ENCODE results near the gene SAMMSON. TPM values are rescaled to one million over a fixed set of nuclear protein-coding genes. Genes with fewer than 3 reads are reported as not detected.

Gene SAMMSON
- total RNA-seq = under 1 TPM in 1 of 3 donors, not detected in 2; 0.98 TPM

- TF ChIP-seq CTCF (IDR thresholded peaks at IDR 0.05) (no peak), POLR2AphosphoS5 (IDR thresholded peaks at IDR 0.05) (no peak), POLR2A (IDR thresholded peaks at IDR 0.05) (no peak)
- no peaks in the 10 kb centered on the region for H3K9me3 ChIP-seq
- H3K4me1 ChIP-seq = no peaks in the 10 kb centered on the region
- peak within 1 kb of the TSS; percentile 19 to 48 for H3K27ac ChIP-seq
- no peaks in the 10 kb centered on the region for H3K36me3 ChIP-seq
- H3K27me3 ChIP-seq = no peaks in the 10 kb centered on the region
- peak within 1 kb of the TSS; percentile 12 to 58 (median 30) for H3K4me3 ChIP-seq
- intact Hi-C loops (cut with DNase I; ENCODE audit: low total_unique reads) = no loop called here
- peak in 1 of 2 donors; percentile 50 for DNase-seq (ENCODE audit: low spot score in 2 of 2)
Observed at GRCh38 chr3:69999140-70000027, at the start of gene SAMMSON. SAMMSON (plus strand) TSS chr3:69999733.

- intact Hi-C loops (cut with DNase I; ENCODE audit: low total_unique reads) = loop anchor here (2.0 kb wide), 1 partner anchor 15 kb away; no protein-coding TSS in a partner anchor
- no peak for TF ChIP-seq POLR2A (IDR thresholded peaks at IDR 0.05)
- no peak for TF ChIP-seq CTCF (IDR thresholded peaks at IDR 0.05)
- no peak for TF ChIP-seq POLR2AphosphoS5 (IDR thresholded peaks at IDR 0.05)
Observed at GRCh38 chr3:69951616-69952015, 47.9 kb upstream of the SAMMSON start.

GRCh38 chr3:69959581-69959980 is 40.0 kb upstream of the SAMMSON start:
- no peaks in the 10 kb centered on the region for H3K4me1 ChIP-seq
- H3K36me3 ChIP-seq = no peaks in the 10 kb centered on the region
- intact Hi-C loops (cut with DNase I; ENCODE audit: low total_unique reads) = no loop called here
- H3K4me3 ChIP-seq = no peak overlapping the region
- no peaks in the 10 kb centered on the region for H3K27me3 ChIP-seq
- DNase-seq (ENCODE audit: low spot score in 2 of 2) = no peak
- TF ChIP-seq POLR2AphosphoS5 (IDR thresholded peaks at IDR 0.05) (no peak), CTCF (IDR thresholded peaks at IDR 0.05) (no peak), POLR2A (IDR thresholded peaks at IDR 0.05) (no peak)
- no peak overlapping the region for H3K27ac ChIP-seq
- no peaks in the 10 kb centered on the region for H3K9me3 ChIP-seq

More at GRCh38 chr3:69951616-69952015, 47.9 kb upstream of the SAMMSON start:
- no peaks in the 10 kb centered on the region for H3K36me3 ChIP-seq
- no peaks in the 10 kb centered on the region for H3K4me1 ChIP-seq
- H3K4me3 ChIP-seq = no peak overlapping the region
- no peak overlapping the region for H3K27ac ChIP-seq
- no peak for DNase-seq (ENCODE audit: low spot score in 2 of 2)
- H3K9me3 ChIP-seq = no peaks in the 10 kb centered on the region
- no peaks in the 10 kb centered on the region for H3K27me3 ChIP-seq

- Histone ChIP-seq H3K36me3 (no peaks in the 10 kb centered on the region), H3K27me3 (no peaks in the 10 kb centered on the region), H3K4me3 (no peak overlapping the region), H3K4me1 (no peaks in the 10 kb centered on the region), H3K27ac (no peak overlapping the region), H3K9me3 (no peaks in the 10 kb centered on the region)
- TF ChIP-seq CTCF (IDR thresholded peaks at IDR 0.05) (no peak), POLR2A (IDR thresholded peaks at IDR 0.05) (no peak), POLR2AphosphoS5 (IDR thresholded peaks at IDR 0.05) (no peak)
- intact Hi-C loops (cut with DNase I; ENCODE audit: low total_unique reads) = no loop called here
- DNase-seq (ENCODE audit: low spot score in 2 of 2) = no peak
Observed at GRCh38 chr3:69961706-69962439, 37.7 kb upstream of the SAMMSON start.

GRCh38 chr3:69963643-69964042 is 35.9 kb upstream of the SAMMSON start:
- Histone ChIP-seq H3K9me3 (no peaks in the 10 kb centered on the region), H3K27me3 (no peaks in the 10 kb centered on the region), H3K4me3 (no peak overlapping the region), H3K27ac (no peak overlapping the region), H3K4me1 (no peaks in the 10 kb centered on the region), H3K36me3 (no peaks in the 10 kb centered on the region)
- DNase-seq (ENCODE audit: low spot score in 2 of 2) = no peak
- no peak for TF ChIP-seq CTCF (IDR thresholded peaks at IDR 0.05)
- no peak for TF ChIP-seq POLR2AphosphoS5 (IDR thresholded peaks at IDR 0.05)
- TF ChIP-seq POLR2A (IDR thresholded peaks at IDR 0.05) = no peak
- intact Hi-C loops (cut with DNase I; ENCODE audit: low total_unique reads) = no loop called here

Data from breast epithelium (tissue), 4 donors.